ENCODE measurements around the gene LMTK2. TPM values are rescaled to one million over a fixed set of nuclear protein-coding genes. Genes with fewer than 3 reads are reported as not detected.

The LMTK2 gene
- total RNA-seq, 2 donors from 2014 or later = 37.2 to 61.2 TPM

GRCh38 chr7:98137134-98137825 is 30.6 kb downstream of the LMTK2 start:
- intact Hi-C loops (cut with DNase I) = no loop called here
- Histone ChIP-seq H3K4me1 (peaks cover 15% of the 10 kb centered on the region), H3K36me3 (no peaks in the 10 kb centered on the region), H3K9me3 (no peaks in the 10 kb centered on the region), H3K4me3 (no peak overlapping the region), H3K27me3 (no peaks in the 10 kb centered on the region), H3K9ac (ENCODE audit: low read depth in 2 of 2, low read length in 2 of 2) (no peak overlapping the region), H3K27ac (no peak overlapping the region)
- no peak for TF ChIP-seq CTCF (IDR thresholded peaks at IDR 0.05)
- no peak for DNase-seq

- Histone ChIP-seq H3K27me3 (no peaks in the 10 kb centered on the region), H3K9ac (ENCODE audit: low read depth in 2 of 2, low read length in 2 of 2) (no peak overlapping the region), H3K9me3 (no peaks in the 10 kb centered on the region), H3K4me3 (no peak overlapping the region), H3K27ac (no peak overlapping the region), H3K36me3 (no peaks in the 10 kb centered on the region), H3K4me1 (peaks cover 9% of the 10 kb centered on the region)
- DNase-seq = no peak
- no peak for TF ChIP-seq CTCF (IDR thresholded peaks at IDR 0.05)
- intact Hi-C loops (cut with DNase I) = no loop called here
Measured at GRCh38 chr7:98137826-98138151, 31.1 kb downstream of the LMTK2 start.

GRCh38 chr7:98138672-98139071 is 32.0 kb downstream of the LMTK2 start:
- H3K9me3 ChIP-seq = no peaks in the 10 kb centered on the region
- H3K4me3 ChIP-seq = no peak overlapping the region
- no peak for DNase-seq
- H3K4me1 ChIP-seq = peaks cover 4% of the 10 kb centered on the region
- H3K9ac ChIP-seq (ENCODE audit: low read depth in 2 of 2, low read length in 2 of 2) = no peak overlapping the region
- no peaks in the 10 kb centered on the region for H3K27me3 ChIP-seq
- no peak for TF ChIP-seq CTCF (IDR thresholded peaks at IDR 0.05)
- intact Hi-C loops (cut with DNase I) = no loop called here
- H3K36me3 ChIP-seq = no peaks in the 10 kb centered on the region
- no peak overlapping the region for H3K27ac ChIP-seq

GRCh38 chr7:98142658-98143057 is 36.0 kb downstream of the LMTK2 start:
- no peak for TF ChIP-seq CTCF (IDR thresholded peaks at IDR 0.05)
- Histone ChIP-seq H3K27me3 (no peaks in the 10 kb centered on the region), H3K4me3 (no peak overlapping the region), H3K9me3 (no peaks in the 10 kb centered on the region), H3K27ac (no peak overlapping the region), H3K36me3 (no peaks in the 10 kb centered on the region), H3K4me1 (no peaks in the 10 kb centered on the region), H3K9ac (ENCODE audit: low read depth in 2 of 2, low read length in 2 of 2) (no peak overlapping the region)
- DNase-seq = no peak
- intact Hi-C loops (cut with DNase I) = no loop called here

GRCh38 chr7:98148607-98149006 is 41.9 kb downstream of the LMTK2 start:
- Histone ChIP-seq H3K36me3 (no peaks in the 10 kb centered on the region), H3K9me3 (no peaks in the 10 kb centered on the region), H3K4me3 (no peak overlapping the region), H3K27ac (peak overlapping the region; percentile 70), H3K4me1 (peaks cover 3% of the 10 kb centered on the region), H3K27me3 (no peaks in the 10 kb centered on the region), H3K9ac (ENCODE audit: low read depth in 2 of 2, low read length in 2 of 2) (peak overlapping the region in 1 of 2 donors; percentile 38)
- no peak for DNase-seq
- TF ChIP-seq CTCF (IDR thresholded peaks at IDR 0.05) = no peak
- intact Hi-C loops (cut with DNase I) = no loop called here
